GM06990 (cell line): Measurements from ENCODE around the gene MAP3K13.
"Not testable (repeated sequence)": the region's sequence is repeated elsewhere in the genome, so short reads cannot be mapped to it uniquely, and the experiment has no call there.

Experiments used
- DNase-seq: peaks from one replicate; pipeline ENCODE4 v3.0.0-alpha.2; 2011; ENCODE audit not compliant: insufficient read length; ENCODE audit errors: extremely low read depth
- H3K27me3 ChIP-seq: replicated peaks from 2 replicates; pipeline ENCODE4 v1.6.0; 2011; ENCODE audit warnings: low read length; ENCODE audit not compliant: control insufficient read depth, insufficient read depth
- H3K36me3 ChIP-seq: 2 replicates; pipeline ENCODE4 v1.5.1; 2011; ENCODE audit warnings: low read length; ENCODE audit not compliant: control insufficient read depth, insufficient read depth
- H3K4me3 ChIP-seq: replicated peaks from 2 replicates; pipeline ENCODE4 v1.5.1; 2011; ENCODE audit warnings: low read depth, mild to moderate bottlenecking, control low read depth, low read length
- CTCF ChIP-seq: IDR thresholded peaks from 2 replicates; pipeline ENCODE4 v1.5.1; 2011; ENCODE audit warnings: low read length, control low read depth, mild to moderate bottlenecking, inconsistent platforms; ENCODE audit not compliant: insufficient read depth, poor library complexity, severe bottlenecking

The MAP3K13 gene

DNA sequence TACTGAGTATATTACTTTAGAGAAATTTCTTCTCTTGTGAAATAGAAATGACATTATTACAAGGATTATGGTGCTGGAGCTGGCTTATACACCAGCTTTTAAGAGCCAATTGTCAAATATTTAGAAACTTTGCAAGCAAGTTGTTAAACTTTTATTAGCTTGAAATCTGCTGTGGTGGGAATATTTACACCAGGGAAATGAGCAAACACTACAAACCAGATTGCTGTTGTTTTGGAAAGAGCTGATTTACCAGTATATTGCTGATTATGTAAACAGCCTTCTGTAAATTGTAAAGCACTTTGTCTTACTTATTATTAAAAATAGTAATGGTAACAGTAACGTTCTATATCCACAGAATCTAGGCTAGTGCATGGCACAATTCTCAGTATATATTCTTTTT lies 61.5 kb downstream of the MAP3K13 start:
- no peak for DNase-seq
- H3K4me3 ChIP-seq, result no peak overlapping the region
- H3K36me3 ChIP-seq, result no peaks in the 10 kb centered on the region
- TF ChIP-seq CTCF, result no peak
- H3K27me3 ChIP-seq, result no peaks in the 10 kb centered on the region

DNA sequence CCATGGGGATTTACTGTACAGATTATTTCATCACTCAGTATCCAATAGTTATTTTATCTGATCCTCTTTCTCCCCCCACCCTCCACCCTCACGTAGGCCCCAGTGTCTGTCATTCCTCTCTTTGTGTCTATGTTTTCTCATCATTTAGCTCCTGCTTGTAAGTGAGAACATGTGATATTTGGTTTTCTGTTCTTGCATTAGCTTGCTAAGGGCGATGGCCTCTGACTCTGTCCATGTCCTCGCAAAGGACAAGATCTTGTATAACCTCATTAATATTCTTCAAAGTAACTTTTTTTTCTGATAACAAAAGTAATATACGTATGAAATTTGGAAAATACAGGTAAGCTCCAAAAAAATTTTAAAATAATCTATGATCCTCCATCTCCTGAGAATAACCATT lies 67.4 kb downstream of the MAP3K13 start:
- Histone ChIP-seq H3K27me3 (no peaks in the 10 kb centered on the region), H3K4me3 (no peak overlapping the region), H3K36me3 (no peaks in the 10 kb centered on the region)
- DNase-seq, result no peak
- no peak for TF ChIP-seq CTCF

DNA sequence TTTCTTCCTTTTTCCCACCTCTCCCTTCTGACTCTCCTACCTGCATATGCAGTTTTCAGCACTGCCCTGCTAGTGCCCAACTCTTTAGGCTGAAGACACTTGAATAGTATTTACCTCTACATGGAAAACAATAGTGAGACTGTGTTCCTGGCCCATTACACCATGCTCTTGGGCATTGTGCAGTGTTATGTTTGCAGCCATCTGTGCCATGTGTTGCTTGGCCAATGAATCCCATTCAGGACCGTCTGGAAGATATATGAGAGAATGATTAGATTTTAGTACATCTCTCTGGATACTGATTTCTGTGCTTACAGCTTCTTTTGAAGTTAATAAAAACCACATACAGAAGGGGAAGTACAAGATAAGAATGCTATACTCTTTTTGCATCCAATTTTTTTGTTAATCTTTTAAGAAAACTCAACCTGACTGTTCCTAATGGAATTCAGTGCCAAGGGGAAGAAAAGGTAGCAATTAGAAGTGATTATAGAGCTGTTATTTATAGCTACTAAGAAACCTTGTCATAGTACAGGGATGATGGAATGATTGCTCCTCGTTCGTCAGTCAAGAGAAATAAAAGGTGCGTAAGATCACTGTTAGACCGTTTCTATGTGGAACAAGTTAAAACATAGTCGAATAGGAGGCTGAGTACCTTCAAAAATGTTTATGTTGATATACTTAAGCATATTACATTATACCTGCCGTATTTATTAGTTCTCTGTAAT lies 77.0 kb downstream of the MAP3K13 start:
- no peaks in the 10 kb centered on the region for H3K27me3 ChIP-seq
- no peaks in the 10 kb centered on the region for H3K36me3 ChIP-seq
- no peak for TF ChIP-seq CTCF
- H3K4me3 ChIP-seq, result no peak overlapping the region
- DNase-seq, result no peak

DNA sequence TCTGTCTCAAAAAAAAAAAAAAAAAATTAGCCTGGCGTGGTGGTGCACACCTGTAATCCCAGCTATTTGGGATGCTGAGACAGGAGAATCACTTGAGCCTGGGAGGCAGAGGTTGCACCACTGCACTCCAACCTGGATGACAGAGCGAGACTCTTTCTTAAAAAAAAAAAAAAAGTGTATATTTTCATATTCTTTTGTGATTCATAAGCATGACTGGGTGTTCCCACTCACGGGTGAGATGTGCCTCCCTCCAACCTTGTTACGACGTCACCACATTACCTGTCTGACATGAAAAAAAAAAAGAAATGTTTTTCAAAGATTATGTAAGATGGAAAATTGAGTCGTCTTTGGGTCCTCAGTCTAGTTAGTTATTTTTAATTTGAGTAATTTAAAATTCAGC lies 79.1 kb downstream of the MAP3K13 start:
- H3K36me3 ChIP-seq, result no peaks in the 10 kb centered on the region
- no peak overlapping the region for H3K4me3 ChIP-seq
- no peak for TF ChIP-seq CTCF
- no peaks in the 10 kb centered on the region for H3K27me3 ChIP-seq
- DNase-seq, result no peak

DNA sequence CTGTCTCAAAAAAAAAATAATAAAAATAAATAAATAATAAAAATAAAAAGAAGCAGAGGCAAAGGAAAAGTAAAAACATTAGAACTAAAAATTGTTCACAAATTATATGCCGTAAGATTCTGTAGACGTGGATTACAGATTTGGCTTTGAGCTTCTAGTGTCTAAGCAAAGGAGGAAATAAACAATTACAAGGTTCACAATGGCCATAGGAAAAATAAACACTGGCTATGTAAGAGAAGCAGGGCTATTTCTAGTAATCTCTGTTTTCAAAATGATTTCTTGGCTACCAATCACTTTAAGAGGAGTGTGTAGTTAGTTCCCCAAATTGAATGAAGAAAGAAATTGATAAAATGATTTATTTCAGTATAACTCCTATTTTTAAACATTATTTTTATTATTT lies 81.4 kb downstream of the MAP3K13 start:
- Histone ChIP-seq H3K36me3 (no peaks in the 10 kb centered on the region), H3K4me3 (no peak overlapping the region), H3K27me3 (no peaks in the 10 kb centered on the region)
- DNase-seq, result no peak
- no peak for TF ChIP-seq CTCF

GRCh38 chr3:185448107-185448506 lies 85.2 kb downstream of the MAP3K13 start:
- Histone ChIP-seq H3K36me3 (peaks cover 4% of the 10 kb centered on the region), H3K4me3 (no peak overlapping the region), H3K27me3 (no peaks in the 10 kb centered on the region)
- TF ChIP-seq CTCF, result no peak
- no peak for DNase-seq

- DNase-seq, H3K27me3 ChIP-seq: not testable (repeated sequence)
Measured at GRCh38 chr3:185451432-185451831, 88.5 kb downstream of the MAP3K13 start.

More at GRCh38 chr3:185451432-185451831, 88.5 kb downstream of the MAP3K13 start:
- H3K36me3 ChIP-seq, H3K4me3 ChIP-seq: not testable (repeated sequence)
